ENCODE data around the gene PABPC1L. TPM values are rescaled to one million over a fixed set of nuclear protein-coding genes. Genes with fewer than 3 reads are reported as not detected.
A peak's percentile ranks its signal among the peaks of the same experiment; 100 is the strongest.
"Not testable (repeated sequence)": the region's sequence is repeated elsewhere in the genome, so short reads cannot be mapped to it uniquely, and the experiment has no call there.

PABPC1L gene
- total and polyA plus RNA-seq, 3 experiments from 2014 or later: 1.3 to 61.4 (median 61.1) TPM

DNA sequence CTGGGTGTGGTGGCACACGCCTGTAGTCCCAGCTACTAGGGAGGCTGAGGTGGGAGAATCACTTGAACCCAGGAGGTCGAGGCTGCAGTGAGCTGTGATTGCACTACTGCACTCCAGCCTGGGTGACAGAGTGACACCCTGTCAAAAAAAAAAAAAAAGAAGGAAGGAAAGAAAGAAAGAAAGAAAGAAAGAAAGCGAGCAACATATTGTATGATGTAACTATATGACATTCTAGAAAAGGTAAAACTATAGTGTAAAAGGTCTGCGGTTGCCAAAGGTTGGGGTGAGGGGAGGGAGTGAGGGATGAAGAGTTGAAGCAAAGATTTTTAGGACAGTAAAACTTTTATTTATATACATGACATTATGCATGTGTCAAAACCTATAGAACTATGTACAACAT is 27.5 kb upstream of the PABPC1L start:
- POLR2A ChIA-PET; H3K27ac ChIP-seq (ENCODE audit: low read depth, low read length); H3K27me3 Mint-ChIP-seq; CTCF ChIA-PET; H3K9me3 Mint-ChIP-seq; H3K9me3 ChIP-seq (ENCODE audit: low read length); DNase-seq; H3K36me3 ChIP-seq (ENCODE audit: insufficient read depth, low read length); H3K27me3 ChIP-seq (ENCODE audit: insufficient read depth, low read length, poor library complexity, severe bottlenecking); H3K4me3 ChIP-seq (ENCODE audit: low read length): not testable (repeated sequence)
- Mint-ChIP-seq H3K36me3 (peaks cover 0 to 19% (median 0%) of the 10 kb centered on the region in 3 donors), H3K4me1 (peaks cover 31 to 45% (median 31%) of the 10 kb centered on the region in 3 donors), H3K4me3 (peak overlapping the region in 1 of 7 donors; percentile 72), H3K27ac (peak overlapping the region in 5 of 8 donors; percentile 37 to 99 (median 43))
- peaks cover 21% of the 10 kb centered on the region for H3K4me1 ChIP-seq (ENCODE audit: insufficient read depth, low read length)

DNA sequence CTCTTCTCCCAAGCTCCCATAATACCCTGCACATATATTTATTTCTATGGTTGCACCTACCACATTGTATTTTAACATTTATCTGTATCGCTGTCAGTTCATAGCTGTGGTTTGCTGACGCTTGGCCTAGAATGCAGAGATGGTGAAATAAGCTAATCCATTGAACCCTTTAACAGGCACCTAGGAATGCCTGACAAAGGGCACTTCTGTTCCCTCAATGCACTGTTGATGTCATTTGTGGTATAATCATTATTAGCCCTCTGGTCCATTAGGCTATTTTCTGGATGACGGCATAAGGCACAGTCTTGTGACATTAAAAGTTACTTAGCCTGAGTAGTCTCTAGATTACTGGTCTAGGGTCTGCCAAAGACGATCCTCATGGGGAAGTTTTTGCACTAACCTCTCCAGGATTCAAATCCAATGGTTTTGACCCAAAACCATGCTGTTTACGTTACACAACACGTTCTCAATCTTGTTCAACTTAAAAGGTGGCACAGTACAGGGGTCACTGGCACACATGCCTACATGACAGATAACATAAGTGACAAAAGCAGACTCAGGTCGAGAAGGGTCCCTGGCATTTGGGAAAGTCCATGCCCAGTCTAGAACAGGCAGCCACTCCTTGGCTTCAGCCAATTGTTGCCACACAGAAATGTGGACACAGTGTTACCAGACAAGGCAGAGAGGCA is 26.5 kb upstream of the PABPC1L start:
- H3K27me3 Mint-ChIP-seq: no peaks in the 10 kb centered on the region
- POLR2A ChIA-PET: no interaction called here
- H3K9me3 Mint-ChIP-seq: no peaks in the 10 kb centered on the region
- Histone ChIP-seq H3K27ac (ENCODE audit: low read depth, low read length) (no peak overlapping the region), H3K27me3 (ENCODE audit: insufficient read depth, low read length, poor library complexity, severe bottlenecking) (no peaks in the 10 kb centered on the region), H3K4me3 (ENCODE audit: low read length) (no peak overlapping the region), H3K9me3 (ENCODE audit: low read length) (no peaks in the 10 kb centered on the region), H3K36me3 (ENCODE audit: insufficient read depth, low read length) (no peaks in the 10 kb centered on the region), H3K4me1 (ENCODE audit: insufficient read depth, low read length) (peaks cover 31% of the 10 kb centered on the region)
- H3K4me3 Mint-ChIP-seq: peak overlapping the region in 5 of 7 donors; percentile 85 to 99 (median 97)
- H3K4me1 Mint-ChIP-seq: peaks cover 41 to 52% (median 41%) of the 10 kb centered on the region in 3 donors
- DNase-seq: no peak
- peak overlapping the region; percentile 58 to 99 (median 94) for H3K27ac Mint-ChIP-seq
- CTCF ChIA-PET: no interaction called here
- peaks cover 0 to 27% (median 0%) of the 10 kb centered on the region in 3 donors for H3K36me3 Mint-ChIP-seq

GRCh38 chr20:44884907-44885391 is 24.9 kb upstream of the PABPC1L start:
- H3K27me3 ChIP-seq (ENCODE audit: insufficient read depth, low read length, poor library complexity, severe bottlenecking): no peaks in the 10 kb centered on the region
- no peaks in the 10 kb centered on the region for H3K9me3 Mint-ChIP-seq
- peaks cover 56 to 62% (median 57%) of the 10 kb centered on the region in 3 donors for H3K4me1 Mint-ChIP-seq
- H3K36me3 Mint-ChIP-seq: peaks cover 0 to 43% (median 1%) of the 10 kb centered on the region in 3 donors
- H3K4me3 ChIP-seq (ENCODE audit: low read length): peak overlapping the region; percentile 88
- H3K9me3 ChIP-seq (ENCODE audit: low read length): no peaks in the 10 kb centered on the region
- no peaks in the 10 kb centered on the region for H3K27me3 Mint-ChIP-seq
- peak overlapping the region; percentile 83 to 99 (median 96) for H3K27ac Mint-ChIP-seq
- peak overlapping the region; percentile 86 for H3K27ac ChIP-seq (ENCODE audit: low read depth, low read length)
- ChIA-PET POLR2A (interaction anchor here (1.0 to 1.2 kb wide), 7 partner anchors 25 to 233 kb away, joined by 3 to 7 read pairs (median 5); partner anchors contain the start of genes PABPC1L, STK4 and TOMM34), CTCF (interaction anchor here (1.0 to 1.2 kb wide), 2 partner anchors 75 to 83 kb away, joined by 3 read pairs; partner anchors contain the start of gene TOMM34)
- H3K4me1 ChIP-seq (ENCODE audit: insufficient read depth, low read length): peaks cover 45% of the 10 kb centered on the region
- H3K4me3 Mint-ChIP-seq: peak overlapping the region; percentile 85 to 99 (median 97)
- no peak for DNase-seq
- no peaks in the 10 kb centered on the region for H3K36me3 ChIP-seq (ENCODE audit: insufficient read depth, low read length)

DNA sequence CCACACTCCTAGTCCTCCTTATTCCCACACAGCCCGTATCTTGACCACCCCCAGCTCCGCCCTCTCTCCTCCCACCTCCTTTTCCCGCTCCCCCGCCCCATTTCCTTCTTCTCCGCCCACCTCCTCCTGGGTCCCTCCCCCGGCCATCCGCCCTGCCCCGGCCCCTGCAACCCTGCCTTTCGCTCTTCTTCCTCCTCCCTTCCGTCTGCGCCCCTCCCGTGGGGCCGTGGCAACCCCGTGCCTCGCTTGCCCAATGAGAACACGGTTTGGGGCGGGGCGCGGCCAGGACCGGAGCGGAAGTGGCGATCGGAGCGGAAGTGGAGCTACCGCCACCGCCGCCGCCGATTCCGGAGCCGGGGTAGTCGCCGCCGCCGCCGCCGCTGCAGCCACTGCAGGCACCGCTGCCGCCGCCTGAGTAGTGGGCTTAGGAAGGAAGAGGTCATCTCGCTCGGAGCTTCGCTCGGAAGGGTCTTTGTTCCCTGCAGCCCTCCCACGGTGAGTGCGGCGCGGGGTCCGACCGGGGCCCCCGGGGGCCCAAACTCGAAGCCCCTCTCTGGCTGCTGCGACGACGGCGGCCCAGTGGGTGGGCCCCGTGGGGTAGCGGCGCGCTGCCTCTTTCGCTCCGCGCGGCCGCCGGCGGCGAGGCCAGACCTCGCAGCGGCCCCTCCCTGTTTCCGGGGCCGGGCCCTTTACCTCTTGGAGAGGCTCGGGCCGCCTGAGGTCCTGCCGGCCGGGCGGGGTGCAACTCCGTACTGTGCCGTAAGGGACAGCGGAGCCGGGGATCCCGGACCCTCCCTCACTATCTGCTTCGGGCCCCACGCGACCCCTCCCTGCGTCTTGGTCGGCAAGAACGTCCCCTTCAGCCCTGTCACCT is 24.2 kb upstream of the PABPC1L start, which contains the start of gene YWHAB:
TSS of gene YWHAB (plus strand) at position 314 of the 874 bp plus-strand sequence. CDS start 15,829 bp downstream, outside the sequence.
- ChIA-PET CTCF (interaction anchor here (0.9 to 1.2 kb wide), 3 partner anchors 74 to 575 kb away, joined by 3 read pairs; partner anchors contain the start of genes FITM2 and TOMM34), POLR2A (interaction anchor here (0.7 to 1.2 kb wide), 8 partner anchors 22 to 234 kb away, joined by 3 to 7 read pairs (median 4); partner anchors contain the start of genes PABPC1L, STK4 and TOMM34)
- Mint-ChIP-seq H3K4me1 (peaks cover 58 to 67% (median 61%) of the 10 kb centered on the region in 3 donors), H3K27me3 (no peaks in the 10 kb centered on the region), H3K9me3 (no peaks in the 10 kb centered on the region), H3K27ac (peak within 1 kb of the TSS; percentile 83 to 99 (median 96)), H3K36me3 (peaks cover 0 to 45% (median 2%) of the 10 kb centered on the region in 3 donors), H3K4me3 (peak within 1 kb of the TSS; percentile 85 to 99 (median 97))
- Histone ChIP-seq H3K27me3 (ENCODE audit: insufficient read depth, low read length, poor library complexity, severe bottlenecking) (no peaks in the 10 kb centered on the region), H3K4me1 (ENCODE audit: insufficient read depth, low read length) (peaks cover 50% of the 10 kb centered on the region), H3K4me3 (ENCODE audit: low read length) (peak within 1 kb of the TSS; percentile 89), H3K36me3 (ENCODE audit: insufficient read depth, low read length) (no peaks in the 10 kb centered on the region), H3K27ac (ENCODE audit: low read depth, low read length) (peak within 1 kb of the TSS; percentile 86), H3K9me3 (ENCODE audit: low read length) (no peaks in the 10 kb centered on the region)
- peak; percentile 95 to 98 (median 96) for DNase-seq

GRCh38 chr20:44886266-44886651 is 23.6 kb upstream of the PABPC1L start:
- POLR2A ChIA-PET: interaction anchor here (1.1 kb wide), 3 partner anchors 81 to 93 kb away, joined by 6 to 7 read pairs (median 7); partner anchors contain the start of gene STK4
- no peaks in the 10 kb centered on the region for H3K27me3 Mint-ChIP-seq
- no peaks in the 10 kb centered on the region for H3K9me3 ChIP-seq (ENCODE audit: low read length)
- H3K27ac ChIP-seq (ENCODE audit: low read depth, low read length): peak overlapping the region; percentile 86
- no peaks in the 10 kb centered on the region for H3K9me3 Mint-ChIP-seq
- H3K4me3 ChIP-seq (ENCODE audit: low read length): peak overlapping the region; percentile 89
- no peak for DNase-seq
- peak overlapping the region; percentile 85 to 99 (median 97) for H3K4me3 Mint-ChIP-seq
- H3K36me3 ChIP-seq (ENCODE audit: insufficient read depth, low read length): no peaks in the 10 kb centered on the region
- peaks cover 0 to 48% (median 2%) of the 10 kb centered on the region in 3 donors for H3K36me3 Mint-ChIP-seq
- H3K4me1 ChIP-seq (ENCODE audit: insufficient read depth, low read length): peaks cover 56% of the 10 kb centered on the region
- CTCF ChIA-PET: interaction anchor here (0.9 kb wide), 1 partner anchor 575 kb away, joined by 3 read pairs; the partner anchor contains the start of gene FITM2
- no peaks in the 10 kb centered on the region for H3K27me3 ChIP-seq (ENCODE audit: insufficient read depth, low read length, poor library complexity, severe bottlenecking)
- peaks cover 63 to 69% (median 68%) of the 10 kb centered on the region in 3 donors for H3K4me1 Mint-ChIP-seq
- peak overlapping the region; percentile 79 to 99 (median 96) for H3K27ac Mint-ChIP-seq

GRCh38 chr20:44886828-44887227 is 23.0 kb upstream of the PABPC1L start:
- Mint-ChIP-seq H3K9me3 (no peaks in the 10 kb centered on the region), H3K4me3 (peak overlapping the region; percentile 85 to 99 (median 97)), H3K27me3 (no peaks in the 10 kb centered on the region), H3K27ac (peak overlapping the region; percentile 79 to 99 (median 96)), H3K36me3 (peaks cover 0 to 52% (median 2%) of the 10 kb centered on the region in 3 donors), H3K4me1 (peaks cover 68 to 73% (median 72%) of the 10 kb centered on the region in 3 donors)
- POLR2A ChIA-PET: no interaction called here
- Histone ChIP-seq H3K4me1 (ENCODE audit: insufficient read depth, low read length) (peaks cover 62% of the 10 kb centered on the region), H3K9me3 (ENCODE audit: low read length) (no peaks in the 10 kb centered on the region), H3K27me3 (ENCODE audit: insufficient read depth, low read length, poor library complexity, severe bottlenecking) (no peaks in the 10 kb centered on the region), H3K27ac (ENCODE audit: low read depth, low read length) (peak overlapping the region; percentile 86), H3K36me3 (ENCODE audit: insufficient read depth, low read length) (no peaks in the 10 kb centered on the region), H3K4me3 (ENCODE audit: low read length) (peak overlapping the region; percentile 89)
- CTCF ChIA-PET: no interaction called here
- DNase-seq: no peak

GRCh38 chr20:44887466-44887865 is 22.4 kb upstream of the PABPC1L start:
- Histone ChIP-seq H3K4me3 (ENCODE audit: low read length) (peak overlapping the region; percentile 89), H3K9me3 (ENCODE audit: low read length) (no peaks in the 10 kb centered on the region), H3K27me3 (ENCODE audit: insufficient read depth, low read length, poor library complexity, severe bottlenecking) (no peaks in the 10 kb centered on the region), H3K27ac (ENCODE audit: low read depth, low read length) (no peak overlapping the region), H3K36me3 (ENCODE audit: insufficient read depth, low read length) (no peaks in the 10 kb centered on the region), H3K4me1 (ENCODE audit: insufficient read depth, low read length) (peaks cover 68% of the 10 kb centered on the region)
- no peaks in the 10 kb centered on the region for H3K9me3 Mint-ChIP-seq
- peak overlapping the region; percentile 79 to 99 (median 96) for H3K27ac Mint-ChIP-seq
- DNase-seq: no peak
- peak overlapping the region; percentile 85 to 99 (median 97) for H3K4me3 Mint-ChIP-seq
- CTCF ChIA-PET: interaction anchor here (0.9 to 1.9 kb wide), 4 partner anchors 12 to 78 kb away, joined by 3 to 5 read pairs (median 3); partner anchors contain the start of genes PABPC1L and STK4
- no peaks in the 10 kb centered on the region for H3K27me3 Mint-ChIP-seq
- peaks cover 0 to 57% (median 4%) of the 10 kb centered on the region in 3 donors for H3K36me3 Mint-ChIP-seq
- POLR2A ChIA-PET: no interaction called here
- peaks cover 75 to 80% (median 78%) of the 10 kb centered on the region in 3 donors for H3K4me1 Mint-ChIP-seq
